CD14-positive monocyte (primary cell): Measurements from ENCODE around the gene UQCRH. TPM values are rescaled to one million over a fixed set of nuclear protein-coding genes. Genes with fewer than 3 reads are reported as not detected.
"Not testable (repeated sequence)": the region's sequence is repeated elsewhere in the genome, so short reads cannot be mapped to it uniquely, and the experiment has no call there.

Experiments used
- DNase-seq, 3 donors: peaks; one replicate each; pipeline ENCODE4 v3.0.0-alpha.2; 2011 to 2022
- H2AFZ ChIP-seq: 2 replicates; pipeline ENCODE4 v1.6.0; 2012; ENCODE audit warnings: mild to moderate bottlenecking, low read depth, low read length, inconsistent platforms; ENCODE audit not compliant: insufficient read depth, poor library complexity, severe bottlenecking
- H3K27ac ChIP-seq, 2 donors: 1 replicate in 1 of 2; 2 replicates in 1 of 2; pipeline ENCODE4 v1.5.1; 2012 to 2013; ENCODE audit warnings: low read length in 2 of 2, control low read depth in 1 of 2, inconsistent platforms in 1 of 2, low read depth in 1 of 2, mild to moderate bottlenecking in 1 of 2
- H3K27me3 ChIP-seq, 2 donors: one replicate each; pipeline versions ENCODE4 v1.6.0 to v1.6.1; 2011 to 2013; ENCODE audit warnings: low read length in 2 of 2; ENCODE audit not compliant: control insufficient read depth in 2 of 2, insufficient read depth in 2 of 2
- H3K36me3 ChIP-seq, 2 donors: replicated peaks in 1 of 2; 1 replicate in 1 of 2; 2 replicates in 1 of 2; pipeline versions ENCODE4 v1.5.1 to v1.6.1; 2012 to 2013; ENCODE audit warnings: low read length in 2 of 2, control low read depth in 1 of 2, inconsistent platforms in 1 of 2, mild to moderate bottlenecking in 1 of 2; ENCODE audit not compliant: insufficient read depth in 2 of 2, control insufficient read depth in 1 of 2
- H3K4me1 ChIP-seq, 2 donors: 1 replicate in 1 of 2; 2 replicates in 1 of 2; pipeline versions ENCODE4 v1.5.1 to v1.6.1; 2012 to 2013; ENCODE audit warnings: low read length in 2 of 2, control low read depth in 1 of 2, inconsistent platforms in 1 of 2, mild to moderate bottlenecking in 1 of 2, moderate library complexity in 1 of 2; ENCODE audit not compliant: insufficient read depth in 2 of 2, control insufficient read depth in 1 of 2
- H3K4me2 ChIP-seq: replicated peaks from 2 replicates; pipeline ENCODE3; 2012; ENCODE audit warnings: low read length, moderate library complexity, mild to moderate bottlenecking; ENCODE audit not compliant: poor library complexity, severe bottlenecking; ENCODE audit errors: extremely low read depth
- H3K4me3 ChIP-seq, 3 experiments: fragments of 200-600 bp in 1 of 3; sonication (generic) in 1 of 3; replicated peaks in 1 of 3; 1 replicate in 2 of 3; 2 replicates in 1 of 3; pipeline ENCODE4 v1.5.1; 2011 to 2013; ENCODE audit warnings: low read length in 3 of 3, mild to moderate bottlenecking in 3 of 3, control low read depth in 2 of 3, low read depth in 2 of 3, inconsistent platforms in 1 of 3, moderate library complexity in 1 of 3
- H3K79me2 ChIP-seq: 2 replicates; pipeline ENCODE4 v1.6.0; 2012; ENCODE audit warnings: mild to moderate bottlenecking, control low read depth, inconsistent platforms, low read length, moderate library complexity; ENCODE audit not compliant: insufficient read depth
- H3K9ac ChIP-seq: 2 replicates; pipeline ENCODE4 v1.6.0; 2017; ENCODE audit warnings: low read length, mild to moderate bottlenecking; ENCODE audit not compliant: insufficient read depth, poor library complexity, severe bottlenecking
- H3K9me3 ChIP-seq, 2 donors: replicated peaks in 1 of 2; 1 replicate in 1 of 2; 2 replicates in 1 of 2; pipeline versions ENCODE4 v1.5.1 to v1.6.1; 2012 to 2013; ENCODE audit warnings: low read length in 2 of 2, control low read depth in 1 of 2; ENCODE audit not compliant: control insufficient read depth in 1 of 2, insufficient read depth in 1 of 2
- H4K20me1 ChIP-seq: 2 replicates; pipeline ENCODE4 v1.6.0; 2012; ENCODE audit warnings: mild to moderate bottlenecking, low read length, control low read depth, moderate library complexity; ENCODE audit not compliant: insufficient read depth
- H3K27ac Mint-ChIP-seq, 7 donors: one replicate each; pipeline ENCODE4 v1.8.0; 2020; ENCODE audit warnings: mild to moderate bottlenecking in 7 of 7, mixed read lengths in 7 of 7, moderate library complexity in 6 of 7, inconsistent platforms in 2 of 7
- H3K27me3 Mint-ChIP-seq, 3 donors: one replicate each; pipeline ENCODE4 v1.8.0; 2021 to 2022; ENCODE audit warnings: low read depth in 3 of 3, mild to moderate bottlenecking in 3 of 3, mixed read lengths in 3 of 3, moderate library complexity in 3 of 3, inconsistent platforms in 1 of 3
- H3K36me3 Mint-ChIP-seq, 2 donors: one replicate each; pipeline ENCODE4 v1.8.0; 2020; ENCODE audit warnings: mixed read lengths in 2 of 2, inconsistent platforms in 1 of 2, mild to moderate bottlenecking in 1 of 2
- H3K4me1 Mint-ChIP-seq: one replicate; pipeline ENCODE4 v1.8.0; 2020; ENCODE audit warnings: mild to moderate bottlenecking, mixed read lengths
- H3K4me3 Mint-ChIP-seq, 2 donors: one replicate each; pipeline ENCODE4 v1.8.0; 2020; ENCODE audit warnings: mild to moderate bottlenecking in 2 of 2, mixed read lengths in 2 of 2, moderate library complexity in 1 of 2
- H3K9me3 Mint-ChIP-seq, 7 donors: one replicate each; pipeline ENCODE4 v1.8.0; 2020 to 2022; ENCODE audit warnings: mixed read lengths in 7 of 7, mild to moderate bottlenecking in 6 of 7, moderate library complexity in 6 of 7, inconsistent platforms in 2 of 7
- WGBS: methylation state at CpG from one replicate; pipeline ENCODE4 v1.1.5; 2013; ENCODE audit warnings: missing lambda C conversion rate; ENCODE audit not compliant: insufficient coverage; 5-methylcytosine and 5-hydroxymethylcytosine counted together
- intact Hi-C, 2 donors: fragments of 100-400 bp; cut with micrococcal nuclease; formaldehyde crosslinking; loops; one replicate each; pipeline versions ENCODE4 v1.15.0 to v1.15.1; 2023
- polyA plus RNA-seq, 3 donors: library from polyadenylated mRNA; depleted of rRNA in 1 of 3; unstranded in 2 of 3; stranded (reverse) in 1 of 3; fragments of 300-500 nt in 2 of 3; fragments of >200 nt in 1 of 3; fragmentation: Illumina TruSeq in 2 of 3; gene quantifications; 1 replicate in 2 of 3; 2 replicates in 1 of 3; pipeline ENCODE4 v1.2.3, GENCODE V29; 2012 to 2021

Gene UQCRH
- polyA plus RNA-seq, 3 donors = 261 to 341 (median 266) TPM

GRCh38 chr1:46319960-46320914, 16.7 kb downstream of the UQCRH start:
- H3K79me2 ChIP-seq = not testable (repeated sequence)

GRCh38 chr1:46322191-46322590, 18.7 kb downstream of the UQCRH start:
- 100% methylated on average over 3 of the region's 6 CpGs for WGBS
- H4K20me1 ChIP-seq, H3K27me3 ChIP-seq, H3K4me3 ChIP-seq, H3K4me1 Mint-ChIP-seq, H3K4me2 ChIP-seq, intact Hi-C loops, H3K36me3 ChIP-seq, H3K27me3 Mint-ChIP-seq, H2AFZ ChIP-seq, H3K9ac ChIP-seq, DNase-seq, H3K27ac ChIP-seq, H3K4me1 ChIP-seq, H3K9me3 Mint-ChIP-seq, H3K79me2 ChIP-seq, H3K4me3 Mint-ChIP-seq, H3K9me3 ChIP-seq: not testable (repeated sequence)
- Mint-ChIP-seq H3K27ac (peak overlapping the region in 1 of 7 donors; percentile 77), H3K36me3 (peaks cover 8 to 16% of the 10 kb centered on the region in 2 donors)

More at GRCh38 chr1:46319960-46320914, 16.7 kb downstream of the UQCRH start:
- H3K4me1 Mint-ChIP-seq, H3K4me1 ChIP-seq, H3K4me3 Mint-ChIP-seq, H4K20me1 ChIP-seq, H2AFZ ChIP-seq, H3K9me3 Mint-ChIP-seq, H3K4me2 ChIP-seq, intact Hi-C loops, H3K9me3 ChIP-seq, H3K9ac ChIP-seq, H3K27me3 Mint-ChIP-seq, H3K27me3 ChIP-seq, H3K27ac ChIP-seq, H3K4me3 ChIP-seq, DNase-seq: not testable (repeated sequence)
- WGBS = no CpG with 5 or more reads among the region's 13 CpGs
- Mint-ChIP-seq H3K36me3 (peaks cover 17 to 32% of the 10 kb centered on the region in 2 donors), H3K27ac (peak overlapping the region in 1 of 7 donors; percentile 40)
- peaks cover 19 to 24% of the 10 kb centered on the region in 2 donors for H3K36me3 ChIP-seq

- H3K27me3 Mint-ChIP-seq, H3K79me2 ChIP-seq, H3K4me3 ChIP-seq, intact Hi-C loops, H4K20me1 ChIP-seq, H3K9me3 Mint-ChIP-seq, H3K4me1 Mint-ChIP-seq, DNase-seq, H3K9me3 ChIP-seq, H3K27me3 ChIP-seq, H3K9ac ChIP-seq, H3K27ac ChIP-seq, H3K36me3 ChIP-seq, H2AFZ ChIP-seq, H3K4me3 Mint-ChIP-seq, H3K36me3 Mint-ChIP-seq, H3K4me1 ChIP-seq, H3K4me2 ChIP-seq: not testable (repeated sequence)
- no CpG with 5 or more reads among the region's 11 CpGs for WGBS
- peak overlapping the region in 1 of 7 donors; percentile 25 for H3K27ac Mint-ChIP-seq
These were observed 22.0 kb downstream of the UQCRH start for GRCh38 chr1:46325285-46326076.

- H3K4me3 Mint-ChIP-seq, H3K4me1 Mint-ChIP-seq, H3K27ac Mint-ChIP-seq: not testable (repeated sequence)
These were observed 24.7 kb downstream of the UQCRH start for GRCh38 chr1:46328182-46328581.

More at GRCh38 chr1:46328182-46328581, 24.7 kb downstream of the UQCRH start:
- H3K4me1 ChIP-seq, H3K27ac ChIP-seq, H3K9me3 ChIP-seq, intact Hi-C loops, H3K79me2 ChIP-seq, H3K9ac ChIP-seq, DNase-seq, H3K4me2 ChIP-seq, H3K9me3 Mint-ChIP-seq, H3K4me3 ChIP-seq, H2AFZ ChIP-seq, H4K20me1 ChIP-seq, H3K27me3 Mint-ChIP-seq, H3K27me3 ChIP-seq, H3K36me3 ChIP-seq, H3K36me3 Mint-ChIP-seq: not testable (repeated sequence)
- 100% methylated on average over 3 of the region's 7 CpGs for WGBS
